Small intestine (tissue), 16 donors: ENCODE results near the gene MRPL48. TPM values are rescaled to one million over a fixed set of nuclear protein-coding genes. Genes with fewer than 3 reads are reported as not detected.

Experiments used
- DNase-seq, 2 donors: peaks; one replicate each; pipeline versions ENCODE4 v3.0.0 to v3.0.0-alpha.2; 2013
- FAIRE-seq: peaks from 2 replicates; lab custom pipeline; 2012; peaks lifted over from hg19 to GRCh38; lab: Jason Lieb, UNC
- H3K27ac ChIP-seq, 3 donors: one replicate each; pipeline ENCODE4 v1.5.1; 2013; ENCODE audit warnings: low read length in 2 of 3, mild to moderate bottlenecking in 2 of 3, control low read depth in 1 of 3, inconsistent platforms in 1 of 3, low read depth in 1 of 3, moderate library complexity in 1 of 3
- H3K27me3 ChIP-seq, 3 donors: one replicate each; pipeline ENCODE4 v1.6.1; 2013; ENCODE audit warnings: low read length in 3 of 3, inconsistent platforms in 1 of 3; ENCODE audit not compliant: control insufficient read depth in 3 of 3, insufficient read depth in 3 of 3
- H3K36me3 ChIP-seq, 3 donors: one replicate each; pipeline ENCODE4 v1.6.1; 2013; ENCODE audit warnings: low read length in 3 of 3, inconsistent platforms in 1 of 3, low read depth in 1 of 3, mild to moderate bottlenecking in 1 of 3, moderate library complexity in 1 of 3; ENCODE audit not compliant: control insufficient read depth in 3 of 3, insufficient read depth in 2 of 3
- H3K4me1 ChIP-seq, 3 donors: one replicate each; pipeline ENCODE4 v1.6.1; 2013; ENCODE audit warnings: low read length in 2 of 3, inconsistent platforms in 1 of 3, low read depth in 1 of 3, mild to moderate bottlenecking in 1 of 3, moderate library complexity in 1 of 3; ENCODE audit not compliant: control insufficient read depth in 3 of 3, insufficient read depth in 2 of 3
- H3K4me3 ChIP-seq, 3 donors: one replicate each; pipeline ENCODE4 v1.5.1; 2013; ENCODE audit warnings: low read length in 3 of 3, control low read depth in 1 of 3, inconsistent platforms in 1 of 3, low read depth in 1 of 3, mild to moderate bottlenecking in 1 of 3, moderate library complexity in 1 of 3
- H3K9me3 ChIP-seq, 2 donors: one replicate each; pipeline ENCODE4 v1.6.1; 2013; ENCODE audit warnings: low read depth in 1 of 2, low read length in 1 of 2; ENCODE audit not compliant: control insufficient read depth in 2 of 2, insufficient read depth in 1 of 2
- WGBS, 3 donors: extraction: QIAGEN DNeasy Blood & Tissue Kit; methylation state at CpG; one replicate each; pipeline ENCODE4 v1.1.7; 2013; 5-methylcytosine and 5-hydroxymethylcytosine counted together
- long read RNA-seq, 10 donors: transcript quantifications; one replicate each; lab custom pipeline, GENCODE V29; 2026
- polyA plus RNA-seq, 4 donors: library from polyadenylated mRNA; stranded (reverse) in 3 of 4; unstranded in 1 of 4; fragments of 200-250 nt in 3 of 4; fragments of 120-200 nt in 1 of 4; gene quantifications; one replicate each; pipeline versions ENCODE4 v1.2.1 to v1.2.3, GENCODE V29; 2013
- donor health status: healthy with polysubstance abuse.
- donor health status: control.
- donor health status: control.
- donor health status: Bipolar disorder and iron deficiency.
- donor health status: healthy.

MRPL48 gene
- 10 to 100 TPM; 38.9 to 74.3 (median 58.9) TPM for polyA plus RNA-seq
- long read RNA-seq, donor 1, transcript MRPL48-201 (8 exons, 1,536 nt), result major isoform, 37 of 271 reads
- long read RNA-seq, donor 1, partial matches to known transcripts, result 229 of 271 reads
- long read RNA-seq, donor 1, other reads (novel, unspliced or antisense), result 0 of 271 reads
- long read RNA-seq, donor 2, transcript MRPL48-201 (8 exons, 1,536 nt), result major isoform, 6 of 6 reads
- long read RNA-seq, donor 2, partial matches to known transcripts, result 0 of 6 reads
- long read RNA-seq, donor 2, other reads (novel, unspliced or antisense), result 0 of 6 reads
- long read RNA-seq, donor 3, transcript MRPL48-201 (8 exons, 1,536 nt), result major isoform, 14 of 16 reads
- long read RNA-seq, donor 3, partial matches to known transcripts, result 0 of 16 reads
- long read RNA-seq, donor 3, other reads (novel, unspliced or antisense), result 0 of 16 reads
- long read RNA-seq, donor 4, result 0 reads
- long read RNA-seq, donor 5, partial matches to known transcripts, result 0 of 3 reads
- long read RNA-seq, donor 5, other reads (novel, unspliced or antisense), result 0 of 3 reads
- long read RNA-seq, donor 6, transcript MRPL48-201 (8 exons, 1,536 nt), result major isoform, 10 of 90 reads
- long read RNA-seq, donor 6, partial matches to known transcripts, result 79 of 90 reads
- long read RNA-seq, donor 6, other reads (novel, unspliced or antisense), result 0 of 90 reads
- long read RNA-seq, donor 7, result 0 reads
- long read RNA-seq, donor 8, result 0 reads
- long read RNA-seq, donor 9, partial matches to known transcripts, result 0 of 4 reads
- long read RNA-seq, donor 9, other reads (novel, unspliced or antisense), result 0 of 4 reads
- long read RNA-seq, donor 10, transcript MRPL48-201 (8 exons, 1,536 nt), result major isoform, 23 of 24 reads
- long read RNA-seq, donor 10, partial matches to known transcripts, result 0 of 24 reads
- long read RNA-seq, donor 10, other reads (novel, unspliced or antisense), result 0 of 24 reads

DNA sequence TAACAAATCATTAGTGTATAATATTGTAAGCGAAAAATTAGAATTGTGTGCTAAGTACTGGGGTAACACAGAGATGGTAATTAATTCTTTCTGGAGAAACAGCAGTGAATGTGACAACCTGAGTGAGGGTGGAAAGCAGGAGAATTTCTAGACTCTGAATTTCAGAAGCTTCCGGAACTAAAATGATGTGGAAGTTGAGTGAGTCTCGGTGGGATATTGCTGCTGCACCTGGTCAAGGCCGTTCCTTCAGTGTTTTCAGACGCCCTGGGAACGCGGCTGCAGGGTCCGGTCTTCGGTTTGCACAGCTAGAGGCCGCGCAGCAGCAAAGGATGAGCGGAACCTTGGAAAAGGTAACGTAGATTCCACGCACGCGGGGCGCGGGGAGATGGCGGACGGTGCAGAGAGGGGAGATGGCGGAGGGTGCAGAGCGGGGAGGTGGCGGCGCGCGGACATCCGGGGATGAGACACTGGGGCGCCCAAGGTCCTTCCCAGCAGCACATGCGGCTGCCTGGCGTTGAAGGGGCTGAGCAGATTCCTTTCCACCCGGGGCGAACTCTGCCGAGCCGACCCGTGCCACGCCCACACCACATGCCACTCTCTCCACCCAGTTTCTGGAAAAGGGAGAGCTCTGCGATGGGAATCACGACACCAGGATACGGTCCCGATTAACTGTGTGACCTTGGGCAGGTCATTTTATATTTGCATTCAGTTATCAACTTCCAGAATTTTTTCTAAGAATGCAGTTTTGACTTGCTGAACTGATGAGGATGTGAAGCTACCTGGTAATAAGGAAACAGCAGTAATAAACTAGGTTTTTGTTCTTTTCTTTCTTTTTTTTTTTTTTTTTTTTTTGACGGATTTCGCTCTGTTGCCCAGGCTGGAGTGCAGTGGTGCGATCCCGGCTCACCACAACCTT lies at the start of gene MRPL48:
Gene MRPL48 (plus strand): TSS at position 232 of the 916 bp plus-strand sequence. CDS start 98 bp downstream, at position 330.
- FAIRE-seq, result no peak

DNA sequence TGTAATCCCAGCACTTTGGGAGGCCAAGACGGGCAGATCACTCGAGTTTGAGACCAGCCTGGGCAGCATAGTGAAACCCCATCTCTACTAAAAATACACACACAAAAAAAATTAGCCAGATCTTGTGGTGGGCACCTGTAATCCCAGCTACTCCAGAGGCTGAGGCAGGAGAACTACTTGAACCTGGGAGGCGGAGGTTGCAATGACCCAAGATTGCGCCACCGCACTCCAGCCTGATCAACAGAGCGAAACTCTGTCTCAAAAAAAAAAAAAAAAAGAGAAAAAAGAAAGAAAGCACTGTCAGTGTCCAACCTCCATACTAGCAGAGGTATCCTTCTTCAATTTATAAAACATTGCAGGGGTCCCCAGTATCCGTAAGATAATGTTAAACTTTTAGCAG lies 44.6 kb upstream of the MRPL48 start:
- Histone ChIP-seq H3K27ac (no peak overlapping the region), H3K4me3 (no peak overlapping the region), H3K36me3 (peaks cover 0 to 20% (median 2%) of the 10 kb centered on the region in 3 donors), H3K9me3 (no peaks in the 10 kb centered on the region), H3K4me1 (peaks cover 0 to 6% (median 0%) of the 10 kb centered on the region in 3 donors), H3K27me3 (no peaks in the 10 kb centered on the region)
- FAIRE-seq (no peak), DNase-seq (no peak)
- WGBS, 3 donors, result 96 to 98% (median 97%) methylated on average over 7 of the region's 7 CpGs

More for the DNA sequence above, at the start of gene MRPL48:
- WGBS, 3 donors, result 1 to 3% (median 1%) methylated on average over 37 to 44 of the region's 44 CpGs
- H3K27ac ChIP-seq, result peak within 1 kb of the TSS; percentile 90 to 97 (median 92)
- peak; percentile 94 to 96 for DNase-seq
- H3K4me3 ChIP-seq, result peak within 1 kb of the TSS; percentile 69 to 75 (median 73)
- no peaks in the 10 kb centered on the region for H3K9me3 ChIP-seq
- H3K4me1 ChIP-seq, result peaks cover 2 to 23% (median 3%) of the 10 kb centered on the region in 3 donors
- no peaks in the 10 kb centered on the region for H3K27me3 ChIP-seq
- H3K36me3 ChIP-seq, result no peaks in the 10 kb centered on the region

DNA sequence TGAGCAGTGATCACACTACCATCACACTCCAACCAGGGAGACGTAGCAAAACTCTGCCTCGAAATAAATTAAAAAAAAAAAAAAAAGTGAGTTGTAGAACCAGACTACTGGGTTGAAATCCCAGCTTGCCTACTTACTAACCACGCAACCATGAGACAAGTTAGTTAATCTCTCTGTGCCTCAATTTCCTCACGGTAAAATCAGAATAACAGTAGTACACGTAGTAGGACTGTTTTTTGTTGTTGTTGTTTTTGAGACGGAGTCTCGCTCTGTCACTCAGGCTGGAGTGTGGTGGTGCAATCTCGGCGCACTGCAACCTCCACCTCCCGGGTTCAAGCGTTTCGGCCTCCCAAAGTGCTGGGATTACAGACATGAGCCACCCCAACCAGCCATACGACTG lies 41.0 kb upstream of the MRPL48 start:
- Histone ChIP-seq H3K27me3 (no peaks in the 10 kb centered on the region), H3K4me1 (peaks cover 3 to 15% (median 5%) of the 10 kb centered on the region in 3 donors), H3K27ac (no peak overlapping the region), H3K9me3 (no peaks in the 10 kb centered on the region), H3K4me3 (no peak overlapping the region), H3K36me3 (peaks cover 0 to 13% (median 2%) of the 10 kb centered on the region in 3 donors)
- FAIRE-seq, result no peak
- 95 to 98% (median 97%) methylated on average over 13 of the region's 13 CpGs for WGBS, 3 donors
- DNase-seq, result no peak

GRCh38 chr11:73747762-73748161 lies 39.9 kb upstream of the MRPL48 start:
- H3K36me3 ChIP-seq, result peaks cover 0 to 19% (median 2%) of the 10 kb centered on the region in 3 donors
- DNase-seq, result no peak
- FAIRE-seq, result no peak
- H3K9me3 ChIP-seq, result no peaks in the 10 kb centered on the region
- H3K27ac ChIP-seq, result no peak overlapping the region
- no peak overlapping the region for H3K4me3 ChIP-seq
- H3K27me3 ChIP-seq, result no peaks in the 10 kb centered on the region
- peaks cover 3 to 24% (median 5%) of the 10 kb centered on the region in 3 donors for H3K4me1 ChIP-seq
- 50 to 58% (median 56%) methylated on average over 3 of the region's 3 CpGs for WGBS, 3 donors

DNA sequence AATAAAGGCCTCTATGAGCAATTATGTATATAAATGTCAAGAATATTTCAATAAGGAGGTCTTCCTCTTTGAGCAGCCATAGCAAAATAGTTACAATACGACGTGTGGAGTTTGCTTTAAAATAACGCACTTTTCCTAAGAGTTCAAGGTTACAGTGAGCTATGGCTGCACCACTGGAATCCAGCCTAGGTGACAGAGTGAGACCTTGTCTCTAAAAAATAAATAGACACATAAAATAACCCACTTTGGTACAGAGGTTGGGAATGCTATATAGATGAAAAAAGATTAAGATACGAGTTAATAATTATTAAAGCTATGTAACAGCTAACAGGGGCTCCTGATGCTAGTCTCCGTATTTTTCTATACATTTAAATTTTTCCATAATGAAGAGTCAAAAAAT lies 39.4 kb upstream of the MRPL48 start:
- WGBS, 3 donors, result 88 to 93% (median 93%) methylated on average over 5 of the region's 5 CpGs
- H3K27ac ChIP-seq, result no peak overlapping the region
- no peaks in the 10 kb centered on the region for H3K27me3 ChIP-seq
- no peak overlapping the region for H3K4me3 ChIP-seq
- H3K4me1 ChIP-seq, result peaks cover 6 to 27% (median 8%) of the 10 kb centered on the region in 3 donors
- no peaks in the 10 kb centered on the region for H3K9me3 ChIP-seq
- DNase-seq (no peak), FAIRE-seq (no peak)
- peaks cover 0 to 21% (median 2%) of the 10 kb centered on the region in 3 donors for H3K36me3 ChIP-seq

DNA sequence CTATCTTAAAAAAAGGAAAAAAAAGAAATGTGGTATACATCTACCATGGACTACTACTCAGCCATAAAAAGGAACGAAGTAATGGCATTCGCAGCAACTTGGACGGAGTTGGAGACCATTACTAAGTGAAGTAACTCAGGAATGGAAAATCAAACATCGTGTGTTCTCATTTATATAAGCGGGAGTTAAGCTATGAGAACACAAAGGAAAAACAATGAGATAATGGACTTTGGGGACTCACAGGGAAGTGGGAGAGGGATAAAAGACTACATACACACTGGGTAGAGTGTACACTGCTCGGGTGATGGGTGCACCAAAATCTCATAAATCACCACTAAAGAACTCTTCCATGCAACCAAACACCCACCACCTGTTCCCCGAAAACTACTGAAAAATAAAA lies 38.6 kb upstream of the MRPL48 start:
- H3K36me3 ChIP-seq, result peaks cover 0 to 21% (median 2%) of the 10 kb centered on the region in 3 donors
- peaks cover 6 to 28% (median 8%) of the 10 kb centered on the region in 3 donors for H3K4me1 ChIP-seq
- H3K27me3 ChIP-seq, result no peaks in the 10 kb centered on the region
- H3K4me3 ChIP-seq, result no peak overlapping the region
- FAIRE-seq (no peak), DNase-seq (no peak)
- H3K27ac ChIP-seq, result no peak overlapping the region
- WGBS, 3 donors, result 95 to 97% (median 96%) methylated on average over 7 of the region's 7 CpGs
- H3K9me3 ChIP-seq, result no peaks in the 10 kb centered on the region

GRCh38 chr11:73750228-73750627 lies 37.4 kb upstream of the MRPL48 start:
- H3K27ac ChIP-seq, result peak overlapping the region in 1 of 3 donors; percentile 11
- H3K4me3 ChIP-seq, result no peak overlapping the region
- WGBS, 3 donors, result 44 to 60% (median 53%) methylated on average over 5 of the region's 5 CpGs
- no peaks in the 10 kb centered on the region for H3K27me3 ChIP-seq
- FAIRE-seq, result no peak
- DNase-seq, result peak; percentile 41 to 77
- H3K36me3 ChIP-seq, result peaks cover 0 to 26% (median 2%) of the 10 kb centered on the region in 3 donors
- no peaks in the 10 kb centered on the region for H3K9me3 ChIP-seq
- peaks cover 6 to 36% (median 8%) of the 10 kb centered on the region in 3 donors for H3K4me1 ChIP-seq
